ENCODE measurements around the gene CALHM6. TPM values are rescaled to one million over a fixed set of nuclear protein-coding genes. Genes with fewer than 3 reads are reported as not detected.
A peak's percentile ranks its signal among the peaks of the same experiment; 100 is the strongest.

The CALHM6 gene
- total and polyA plus RNA-seq, 7 donors: 1.3 to 32.0 (median 8.6) TPM

- Histone ChIP-seq H3K4me3 (no peak overlapping the region), H3K27me3 (no peaks in the 10 kb centered on the region), H3K4me1 (peaks cover 0 to 2% (median 0%) of the 10 kb centered on the region in 4 donors), H3K36me3 (no peaks in the 10 kb centered on the region), H3K27ac (no peak overlapping the region), H3K9me3 (peaks cover 0 to under 1% (median 0%) of the 10 kb centered on the region in 4 donors)
- 91 to 92% methylated on average over 3 of the region's 3 CpGs for WGBS, 2 donors
- no peak for DNase-seq
- intact Hi-C loops (cut with DNase I): no loop called here
- TF ChIP-seq EP300 (IDR thresholded peaks at IDR 0.05) (no peak), CTCF (IDR thresholded peaks at IDR 0.05) (no peak), POLR2AphosphoS5 (IDR thresholded peaks at IDR 0.05) (no peak), POLR2A (IDR thresholded peaks at IDR 0.05) (no peak)
Measured at GRCh38 chr6:116507324-116507723, 46.1 kb downstream of the CALHM6 start.

GRCh38 chr6:116508527-116508926 lies 47.4 kb downstream of the CALHM6 start:
- H3K9me3 ChIP-seq: no peaks in the 10 kb centered on the region
- DNase-seq: no peak
- intact Hi-C loops (cut with DNase I): no loop called here

GRCh38 chr6:116511424-116512110 lies 50.4 kb downstream of the CALHM6 start, which contains the start of gene CALHM5:
Gene CALHM5, plus strand, starts transcription at chr6:116511639. Its CDS starts 58 bp downstream, at chr6:116511697.
- intact Hi-C loops (cut with DNase I): loop anchor here (5.0 kb wide), 1 partner anchor 234 kb away; the partner anchor contains the start of gene TSPYL1

More at GRCh38 chr6:116508527-116508926, 47.4 kb downstream of the CALHM6 start:
- Histone ChIP-seq H3K4me3 (no peak overlapping the region), H3K27me3 (no peaks in the 10 kb centered on the region), H3K27ac (no peak overlapping the region), H3K36me3 (no peaks in the 10 kb centered on the region), H3K4me1 (peaks cover 0 to 13% (median 5%) of the 10 kb centered on the region in 4 donors)
- no peak for TF ChIP-seq EP300 (IDR thresholded peaks at IDR 0.05)

GRCh38 chr6:116512111-116512559 lies 51.0 kb downstream of the CALHM6 start:
- Histone ChIP-seq H3K27ac (peak overlapping the region; percentile 77 to 84 (median 82)), H3K9me3 (no peaks in the 10 kb centered on the region), H3K27me3 (no peaks in the 10 kb centered on the region), H3K36me3 (peaks cover 0 to 4% (median 0%) of the 10 kb centered on the region in 4 donors), H3K4me1 (peaks cover 0 to 19% (median 7%) of the 10 kb centered on the region in 4 donors), H3K4me3 (peak overlapping the region; percentile 21 to 51 (median 42))
- 56 to 68% methylated on average over 4 of the region's 4 CpGs for WGBS, 2 donors
- intact Hi-C loops (cut with DNase I): loop anchor here (5.0 kb wide), 1 partner anchor 235 kb away; the partner anchor contains the start of gene TSPYL1
- no peak for DNase-seq
- no peak for TF ChIP-seq CTCF (IDR thresholded peaks at IDR 0.05)
- no peak for TF ChIP-seq POLR2AphosphoS5 (IDR thresholded peaks at IDR 0.05)
- no peak for TF ChIP-seq POLR2A (IDR thresholded peaks at IDR 0.05)
- TF ChIP-seq EP300 (IDR thresholded peaks at IDR 0.05): no peak

More at GRCh38 chr6:116511424-116512110, 50.4 kb downstream of the CALHM6 start, which contains the start of gene CALHM5:
- peaks cover 0 to 19% (median 7%) of the 10 kb centered on the region in 4 donors for H3K4me1 ChIP-seq
- WGBS, 2 donors: 57 to 65% methylated on average over 10 of the region's 10 CpGs
- peak; percentile 44 to 63 (median 58) for TF ChIP-seq POLR2AphosphoS5 (IDR thresholded peaks at IDR 0.05)
- no peak for TF ChIP-seq POLR2A (IDR thresholded peaks at IDR 0.05)
- TF ChIP-seq CTCF (IDR thresholded peaks at IDR 0.05): peak in 3 of 4 experiments; percentile 50 to 66 (median 50)
- no peak for TF ChIP-seq EP300 (IDR thresholded peaks at IDR 0.05)
- no peaks in the 10 kb centered on the region for H3K36me3 ChIP-seq
- DNase-seq: peak; percentile 72
- H3K27ac ChIP-seq: peak within 1 kb of the TSS; percentile 77 to 84 (median 82)
- no peaks in the 10 kb centered on the region for H3K27me3 ChIP-seq
- no peaks in the 10 kb centered on the region for H3K9me3 ChIP-seq
- peak within 1 kb of the TSS; percentile 21 to 51 (median 42) for H3K4me3 ChIP-seq

GRCh38 chr6:116512734-116513133 lies 51.6 kb downstream of the CALHM6 start:
- H3K9me3 ChIP-seq: no peaks in the 10 kb centered on the region
- H3K27ac ChIP-seq: peak overlapping the region in 3 of 4 donors; percentile 82 to 84 (median 83)
- no peaks in the 10 kb centered on the region for H3K27me3 ChIP-seq
- H3K4me3 ChIP-seq: peak overlapping the region in 3 of 4 donors; percentile 40 to 51 (median 45)
- peaks cover 0 to 6% (median 0%) of the 10 kb centered on the region in 4 donors for H3K36me3 ChIP-seq
- DNase-seq: no peak
- intact Hi-C loops (cut with DNase I): loop anchor here (5.0 kb wide), 1 partner anchor 235 kb away; the partner anchor contains the start of gene TSPYL1
- TF ChIP-seq POLR2AphosphoS5 (IDR thresholded peaks at IDR 0.05) (no peak), EP300 (IDR thresholded peaks at IDR 0.05) (no peak), POLR2A (IDR thresholded peaks at IDR 0.05) (no peak), CTCF (IDR thresholded peaks at IDR 0.05) (no peak)
- H3K4me1 ChIP-seq: peaks cover 0 to 19% (median 7%) of the 10 kb centered on the region in 4 donors
